NCI-H1105 treated with DMSO at 0.1 percent for 48 hours (cell line): Measurements from ENCODE around the gene ZBTB2.
A peak's percentile ranks its signal among the peaks of the same experiment; 100 is the strongest.
"Not testable (repeated sequence)": the region's sequence is repeated elsewhere in the genome, so short reads cannot be mapped to it uniquely, and the experiment has no call there.

Experiments
- DNase-seq: peaks from one replicate; lab custom pipeline; 2025; lab: John Stamatoyannopoulos, UW

Gene ZBTB2

GRCh38 chr6:151402228-151402627, 10.9 kb upstream of the ZBTB2 start:
- no peak for DNase-seq

GRCh38 chr6:151400473-151400872, 9.1 kb upstream of the ZBTB2 start:
- DNase-seq = no peak

GRCh38 chr6:151399679-151400078, 8.3 kb upstream of the ZBTB2 start:
- DNase-seq = no peak

GRCh38 chr6:151393410-151393809, 2.1 kb upstream of the ZBTB2 start:
- DNase-seq = no peak

- DNase-seq = no peak
Observed at GRCh38 chr6:151392427-151392826, 1.1 kb upstream of the ZBTB2 start.

- peak; percentile 55 for DNase-seq
Observed at GRCh38 chr6:151390851-151391470, 398 bp downstream of the ZBTB2 start.

- DNase-seq = peak; percentile 96
Observed at GRCh38 chr6:151390276-151390850, 996 bp downstream of the ZBTB2 start.

- peak; percentile 69 for DNase-seq
Observed at GRCh38 chr6:151389618-151390275, 1.6 kb downstream of the ZBTB2 start.

GRCh38 chr6:151388997-151389617, 2.3 kb downstream of the ZBTB2 start:
- DNase-seq = peak; percentile 68

- DNase-seq = no peak
Observed at GRCh38 chr6:151388236-151388635, 3.1 kb downstream of the ZBTB2 start.

- DNase-seq = no peak
Observed at GRCh38 chr6:151387175-151387970, 4.0 kb downstream of the ZBTB2 start.

- no peak for DNase-seq
Observed at GRCh38 chr6:151385177-151385576, 6.2 kb downstream of the ZBTB2 start.

- DNase-seq = no peak
Observed at GRCh38 chr6:151384151-151384550, 7.2 kb downstream of the ZBTB2 start.

- DNase-seq = not testable (repeated sequence)
Observed at GRCh38 chr6:151382631-151383030, 8.7 kb downstream of the ZBTB2 start.

GRCh38 chr6:151381722-151382121, 9.6 kb downstream of the ZBTB2 start:
- DNase-seq = no peak

- DNase-seq = no peak
Observed at GRCh38 chr6:151380848-151381205, 10.5 kb downstream of the ZBTB2 start.

- DNase-seq = no peak
Observed at GRCh38 chr6:151379933-151380847, 11.2 kb downstream of the ZBTB2 start.

- DNase-seq = no peak
Observed at GRCh38 chr6:151377095-151377494, 14.3 kb downstream of the ZBTB2 start.

- DNase-seq = no peak
Observed at GRCh38 chr6:151376440-151376839, 14.9 kb downstream of the ZBTB2 start.

GRCh38 chr6:151375833-151376232, 15.5 kb downstream of the ZBTB2 start:
- no peak for DNase-seq

GRCh38 chr6:151374036-151374683, 17.2 kb downstream of the ZBTB2 start:
- DNase-seq = no peak
